HepG2 (cell line): ENCODE data around the gene DNAJB8. TPM values are rescaled to one million over a fixed set of nuclear protein-coding genes. Genes with fewer than 3 reads are reported as not detected.
A peak's percentile ranks its signal among the peaks of the same experiment; 100 is the strongest.

Source experiments
- CTCF ChIP-seq: sonication (generic); formaldehyde crosslinking; IDR thresholded peaks from 2 replicates; pipeline ENCODE4 v1.5.0; 2020; ENCODE audit warnings: mild to moderate bottlenecking, missing genetic modification reagents, moderate library complexity
- ETV6 ChIP-seq: sonication (generic); formaldehyde crosslinking; conservative IDR thresholded peaks from 2 replicates; pipeline ENCODE4 v1.4.0; 2020; ENCODE audit warnings: missing genetic modification reagents
- HMGXB4 ChIP-seq, 2 experiments: sonication (generic) in 1 of 2; formaldehyde crosslinking in 1 of 2; IDR thresholded peaks; 2 replicates each; pipeline versions ENCODE4 v1.4.0 to v1.6.1; 2018 to 2020; ENCODE audit warnings: missing genetic modification reagents in 2 of 2, borderline replicate concordance in 1 of 2, low read depth in 1 of 2, mild to moderate bottlenecking in 1 of 2, missing biosample characterization in 1 of 2
- MYC ChIP-seq: sonication (generic); formaldehyde crosslinking; IDR thresholded peaks from 2 replicates; pipeline ENCODE4 v1.9.0; 2021; ENCODE audit warnings: missing genetic modification reagents, borderline replicate concordance
- NFIB ChIP-seq: sonication (generic); formaldehyde crosslinking; IDR thresholded peaks from 2 replicates; pipeline ENCODE4 v1.9.0; 2021; ENCODE audit warnings: missing genetic modification reagents, mild to moderate bottlenecking, borderline replicate concordance
- SMARCE1 ChIP-seq: fragments of 450-650 bp; IDR thresholded peaks from 2 replicates; pipeline ENCODE4 v1.6.1; 2017; ENCODE audit warnings: borderline replicate concordance
- ZBED4 ChIP-seq: sonication (generic); formaldehyde crosslinking; IDR thresholded peaks from 2 replicates; pipeline ENCODE4 v1.4.0; 2020; ENCODE audit warnings: missing genetic modification reagents, borderline replicate concordance
- ZBTB33 ChIP-seq: sonication (generic); formaldehyde crosslinking; IDR thresholded peaks from 2 replicates; pipeline ENCODE4 v1.4.0; 2020; ENCODE audit warnings: missing genetic modification reagents
- ZFY ChIP-seq: sonication (generic); formaldehyde crosslinking; IDR thresholded peaks from 2 replicates; pipeline ENCODE4 v1.4.0; 2020; ENCODE audit warnings: missing genetic modification reagents
- ZNF232 ChIP-seq: sonication (generic); formaldehyde crosslinking; IDR thresholded peaks from 2 replicates; pipeline ENCODE4 v1.4.0; 2020; ENCODE audit warnings: missing genetic modification reagents, borderline replicate concordance
- ZNF687 ChIP-seq: sonication (generic); formaldehyde crosslinking; IDR thresholded peaks from 2 replicates; pipeline ENCODE4 v1.5.1; 2020; ENCODE audit warnings: mild to moderate bottlenecking, missing genetic modification reagents, moderate library complexity
- polyA plus RNA-seq, 8 experiments: library from polyadenylated mRNA; depleted of rRNA in 3 of 8; stranded (reverse) in 7 of 8; unstranded in 1 of 8; fragments of >200 nt; fragmentation: Illumina TruSeq in 4 of 8; extraction: Trizol in 4 of 8; gene quantifications; 2 replicates each; pipeline versions ENCODE4 v1.2.1 to v1.2.3, GENCODE V29; 2011 to 2016; ENCODE audit warnings: low read depth in 4 of 8, missing spikeins in 1 of 8, mixed read lengths in 1 of 8; ENCODE audit not compliant: insufficient read depth in 1 of 8
- total RNA-seq, 5 experiments: library from RNA; depleted of rRNA; stranded (reverse); fragments of >200 nt; fragmentation: Illumina TruSeq; extraction: Trizol; gene quantifications; 2 replicates each; pipeline ENCODE4 v1.2.3, GENCODE V29; 2016; ENCODE audit warnings: low read depth in 1 of 5

Gene DNAJB8
- total and polyA plus RNA-seq, 2 of the 13 experiments (the other 11 are each of a cell fraction or from before 2014, with no cell fraction given), result not detected

- TF ChIP-seq ZBTB33 (peak; percentile 77; the same call in 1 of the 2 replicates), ZBED4 (CRISPR knock-in tag) (0 out of 2 replicates have a peak, but pooled peaks have one; percentile 24), ZNF687 (CRISPR knock-in tag) (peak; percentile 73), MYC (CRISPR knock-in tag) (peak; percentile 52; the same call in 1 of the 2 replicates), ZNF232 (no peak), ETV6 (CRISPR knock-in tag) (no peak), SMARCE1 (no peak), CTCF (peak; percentile 71), NFIB (CRISPR knock-in tag) (no peak), HMGXB4 (CRISPR knock-in tag; IDR thresholded peaks at IDR 0.05; ENCODE audit: borderline replicate concordance in 1 of 2, low read depth in 1 of 2) (peak in 1 of 2 experiments; percentile 27; a peak in 1 of 4 replicates), ZFY (CRISPR knock-in tag) (peak; percentile 79)
Observed at GRCh38 chr3:128492671-128493569, 26.2 kb upstream of the DNAJB8 start, which contains the start of gene GATA2 (continued).
